CD4-positive, alpha-beta T cell treated with Interferon alpha-2 for 1 hour (primary cell): ENCODE results near the gene AP1S3.
"Not testable (repeated sequence)": the region's sequence is repeated elsewhere in the genome, so short reads cannot be mapped to it uniquely, and the experiment has no call there.

Experiments
- DNase-seq, 2 donors: peaks; one replicate each; pipeline ENCODE4 v3.0.0-alpha.2; 2020 to 2022

Gene AP1S3

GRCh38 chr2:223797811-223798721 is 39.3 kb downstream of the AP1S3 start:
- DNase-seq, result peak in 1 of 2 donors; percentile 26

GRCh38 chr2:223797037-223797436 is 40.3 kb downstream of the AP1S3 start:
- DNase-seq, result no peak

- DNase-seq, result no peak
Observed at GRCh38 chr2:223789423-223789822, 48.0 kb downstream of the AP1S3 start.

- DNase-seq, result no peak
Observed at GRCh38 chr2:223788826-223789225, 48.6 kb downstream of the AP1S3 start.

- DNase-seq, result not testable (repeated sequence)
Observed at GRCh38 chr2:223788106-223788505, 49.3 kb downstream of the AP1S3 start.

GRCh38 chr2:223787358-223787757 is 50.0 kb downstream of the AP1S3 start:
- no peak for DNase-seq

- DNase-seq, result no peak
Observed at GRCh38 chr2:223786943-223787342, 50.4 kb downstream of the AP1S3 start.

- DNase-seq, result no peak
Observed at GRCh38 chr2:223786236-223786635, 51.1 kb downstream of the AP1S3 start.

- DNase-seq, result no peak
Observed at GRCh38 chr2:223784221-223784772, 53.1 kb downstream of the AP1S3 start.

- no peak for DNase-seq
Observed at GRCh38 chr2:223782629-223783028, 54.8 kb downstream of the AP1S3 start.

- DNase-seq, result no peak
Observed at GRCh38 chr2:223781560-223781959, 55.8 kb downstream of the AP1S3 start.

GRCh38 chr2:223779877-223780276 is 57.5 kb downstream of the AP1S3 start:
- DNase-seq, result peak; percentile 27 to 55

- DNase-seq, result no peak
Observed at GRCh38 chr2:223774193-223774592, 63.2 kb downstream of the AP1S3 start.

- DNase-seq, result no peak
Observed at GRCh38 chr2:223772363-223772762, 65.0 kb downstream of the AP1S3 start.

- no peak for DNase-seq
Observed at GRCh38 chr2:223771475-223771874, 65.9 kb downstream of the AP1S3 start.

GRCh38 chr2:223768179-223768578 is 69.2 kb downstream of the AP1S3 start:
- no peak for DNase-seq

- DNase-seq, result no peak
Observed at GRCh38 chr2:223767341-223767740, 70.0 kb downstream of the AP1S3 start.

GRCh38 chr2:223765221-223765785 is 72.1 kb downstream of the AP1S3 start:
- no peak for DNase-seq

GRCh38 chr2:223764796-223765195 is 72.6 kb downstream of the AP1S3 start:
- no peak for DNase-seq

GRCh38 chr2:223762853-223763252 is 74.5 kb downstream of the AP1S3 start:
- no peak for DNase-seq

GRCh38 chr2:223761746-223762145 is 75.6 kb downstream of the AP1S3 start:
- peak in 1 of 2 donors; percentile 33 for DNase-seq

- peak; percentile 41 to 65 for DNase-seq
Observed at GRCh38 chr2:223760838-223761502, 76.4 kb downstream of the AP1S3 start.
